ENCODE data around the gene LRRC8E. TPM values are rescaled to one million over a fixed set of nuclear protein-coding genes. Genes with fewer than 3 reads are reported as not detected.

LRRC8E gene
- total RNA-seq: 1.8 and 4.5 TPM in 2 replicates
- polyA plus RNA-seq: 3.2 and 3.3 TPM in 2 replicates

GRCh38 chr19:7888145-7888825 lies at the start of gene LRRC8E:
Gene LRRC8E (plus strand): TSS chr19:7888510. CDS start chr19:7895604, 7,094 bp downstream.
- DNase-seq (ENCODE audit: low spot score): peak; percentile 89
- H3K27me3 ChIP-seq: no peaks in the 10 kb centered on the region
- TF ChIP-seq EZH2phosphoT487 (IDR thresholded peaks at IDR 0.05; ENCODE audit: low read depth, severe bottlenecking, unreplicated experiment) (no peak), EZH2 (IDR thresholded peaks at IDR 0.05; ENCODE audit: borderline replicate concordance) (no peak), CTCF (IDR thresholded peaks at IDR 0.05; ENCODE audit: poor library complexity) (no peak)

GRCh38 chr19:7839476-7839875 lies 48.8 kb upstream of the LRRC8E start:
- no peak overlapping the region for H3K27ac ChIP-seq
- H3K4me3 ChIP-seq: no peak overlapping the region
- peaks cover 5% of the 10 kb centered on the region for H3K79me2 ChIP-seq
- no peak overlapping the region for H3K4me2 ChIP-seq
- no peaks in the 10 kb centered on the region for H3K9me3 ChIP-seq (ENCODE audit: low read depth)
- H3K9me2 ChIP-seq (replicated peaks; ENCODE audit: insufficient read depth): no peaks in the 10 kb centered on the region
- no peak for DNase-seq (ENCODE audit: low spot score)
- H3K36me3 ChIP-seq (replicated peaks; ENCODE audit: insufficient read depth, low read depth): no peaks in the 10 kb centered on the region
- no peaks in the 10 kb centered on the region for H4K20me1 ChIP-seq (ENCODE audit: insufficient read depth, poor library complexity, severe bottlenecking)
- H3K4me1 ChIP-seq (ENCODE audit: insufficient read depth): no peaks in the 10 kb centered on the region
- H2AFZ ChIP-seq: no peak overlapping the region
- 90% methylated on average over 6 of the region's 6 CpGs for WGBS (ENCODE audit: low lambda C conversion rate, missing lambda C conversion rate)
- H3K27me3 ChIP-seq: no peaks in the 10 kb centered on the region
- TF ChIP-seq EZH2 (IDR thresholded peaks at IDR 0.05; ENCODE audit: borderline replicate concordance) (no peak), CTCF (IDR thresholded peaks at IDR 0.05; ENCODE audit: poor library complexity) (no peak), EZH2phosphoT487 (IDR thresholded peaks at IDR 0.05; ENCODE audit: low read depth, severe bottlenecking, unreplicated experiment) (no peak)

More at GRCh38 chr19:7888145-7888825, at the start of gene LRRC8E:
- H3K27ac ChIP-seq: no peak within 1 kb of the TSS
- H2AFZ ChIP-seq: peak within 1 kb of the TSS; percentile 84
- H3K36me3 ChIP-seq (replicated peaks; ENCODE audit: insufficient read depth, low read depth): no peaks in the 10 kb centered on the region
- peaks cover 2% of the 10 kb centered on the region for H3K79me2 ChIP-seq
- H3K9me2 ChIP-seq (replicated peaks; ENCODE audit: insufficient read depth): no peaks in the 10 kb centered on the region
- WGBS (ENCODE audit: low lambda C conversion rate, missing lambda C conversion rate): 14% methylated on average over 34 of the region's 53 CpGs
- H3K4me3 ChIP-seq: peak within 1 kb of the TSS; percentile 28
- H4K20me1 ChIP-seq (ENCODE audit: insufficient read depth, poor library complexity, severe bottlenecking): no peaks in the 10 kb centered on the region
- peaks cover 5% of the 10 kb centered on the region for H3K4me1 ChIP-seq (ENCODE audit: insufficient read depth)
- peak within 1 kb of the TSS; percentile 99 for H3K4me2 ChIP-seq
- no peaks in the 10 kb centered on the region for H3K9me3 ChIP-seq (ENCODE audit: low read depth)

- H3K4me2 ChIP-seq: no peak overlapping the region
- H4K20me1 ChIP-seq (ENCODE audit: insufficient read depth, poor library complexity, severe bottlenecking): no peaks in the 10 kb centered on the region
- no peaks in the 10 kb centered on the region for H3K36me3 ChIP-seq (replicated peaks; ENCODE audit: insufficient read depth, low read depth)
- TF ChIP-seq CTCF (IDR thresholded peaks at IDR 0.05; ENCODE audit: poor library complexity) (no peak), EZH2 (IDR thresholded peaks at IDR 0.05; ENCODE audit: borderline replicate concordance) (no peak), EZH2phosphoT487 (IDR thresholded peaks at IDR 0.05; ENCODE audit: low read depth, severe bottlenecking, unreplicated experiment) (no peak)
- 98% methylated on average over 8 of the region's 8 CpGs for WGBS (ENCODE audit: low lambda C conversion rate, missing lambda C conversion rate)
- no peak for DNase-seq (ENCODE audit: low spot score)
- H3K9me2 ChIP-seq (replicated peaks; ENCODE audit: insufficient read depth): no peaks in the 10 kb centered on the region
- H3K79me2 ChIP-seq: no peaks in the 10 kb centered on the region
- no peaks in the 10 kb centered on the region for H3K27me3 ChIP-seq
- no peaks in the 10 kb centered on the region for H3K9me3 ChIP-seq (ENCODE audit: low read depth)
- H2AFZ ChIP-seq: no peak overlapping the region
- no peak overlapping the region for H3K27ac ChIP-seq
- H3K4me1 ChIP-seq (ENCODE audit: insufficient read depth): no peaks in the 10 kb centered on the region
- H3K4me3 ChIP-seq: no peak overlapping the region
These were observed 47.7 kb upstream of the LRRC8E start for GRCh38 chr19:7840629-7841028.
